Sigmoid colon (tissue), 7 donors: ENCODE data around the gene RASGRP3. TPM values are rescaled to one million over a fixed set of nuclear protein-coding genes. Genes with fewer than 3 reads are reported as not detected.
A peak's percentile ranks its signal among the peaks of the same experiment; 100 is the strongest.

ENCODE experiments used
- DNase-seq: peaks from one replicate; pipeline ENCODE4 v3.0.0-alpha.2; 2019
- H3K27ac ChIP-seq, 4 donors: fragments of 200-600 bp; sonication (generic); one replicate each; pipeline ENCODE4 v1.5.1; 2016 to 2019; ENCODE audit warnings: mild to moderate bottlenecking in 1 of 4
- H3K27me3 ChIP-seq, 3 donors: fragments of 200-600 bp; sonication (generic); one replicate each; pipeline ENCODE4 v1.5.1; 2019; ENCODE audit warnings: mild to moderate bottlenecking in 1 of 3
- H3K36me3 ChIP-seq, 4 donors: fragments of 200-600 bp; sonication (generic); one replicate each; pipeline ENCODE4 v1.5.1; 2016 to 2019
- H3K4me1 ChIP-seq, 4 donors: fragments of 200-600 bp; sonication (generic); one replicate each; pipeline ENCODE4 v1.5.1; 2017 to 2019
- H3K4me3 ChIP-seq, 4 donors: fragments of 200-600 bp; sonication (generic); one replicate each; pipeline ENCODE4 v1.5.1; 2017 to 2019; ENCODE audit warnings: mild to moderate bottlenecking in 2 of 4, moderate library complexity in 1 of 4
- H3K9me3 ChIP-seq, 4 donors: fragments of 200-600 bp in 3 of 4; sonication (generic) in 3 of 4; one replicate each; pipeline versions ENCODE4 v1.5.1 to v1.6.1; 2013 to 2019
- EP300 ChIP-seq, 4 donors: sonication (generic); formaldehyde crosslinking; IDR thresholded peaks; one replicate each; pipeline ENCODE4 v1.6.1; 2017; ENCODE audit warnings: antibody characterized with exemption in 4 of 4
- POLR2A ChIP-seq, 2 donors: fragments of 450-650 bp; IDR thresholded peaks; one replicate each; pipeline ENCODE4 v1.6.1; 2016; ENCODE audit warnings: antibody characterized with exemption in 2 of 2, mild to moderate bottlenecking in 2 of 2, moderate library complexity in 2 of 2
- POLR2AphosphoS5 ChIP-seq, 4 donors: sonication (generic); formaldehyde crosslinking; IDR thresholded peaks; one replicate each; pipeline ENCODE4 v1.6.1; 2017; ENCODE audit warnings: antibody characterized with exemption in 4 of 4
- WGBS, 2 donors: extraction: QIAGEN DNeasy Blood & Tissue Kit; methylation state at CpG; one replicate each; pipeline ENCODE4 v1.1.7; 2013; 5-methylcytosine and 5-hydroxymethylcytosine counted together
- intact Hi-C: fragments of 100-400 bp; cut with DNase I; formaldehyde crosslinking; loops from one replicate; pipeline ENCODE4 v1.15.1; 2023
- polyA plus RNA-seq, 3 donors: library from polyadenylated mRNA; stranded (reverse); fragments of 200-250 nt; gene quantifications; one replicate each; pipeline ENCODE4 v1.2.3, GENCODE V29; 2013
- total RNA-seq, 4 donors: library from RNA; depleted of rRNA; stranded (reverse); fragments of >200 nt; gene quantifications; one replicate each; pipeline ENCODE4 v1.1.0, GENCODE V29; 2016
- TF ChIP-seq, protein P1 (sequence below), 4 experiments: fragments of 450-650 bp in 3 of 4; fragments of 200-600 bp in 1 of 4; IDR thresholded peaks; one replicate each; pipeline ENCODE4 v1.5.1; 2016 to 2019; ENCODE audit warnings: antibody characterized with exemption in 4 of 4, mild to moderate bottlenecking in 3 of 4, moderate library complexity in 2 of 4
- donor health status: healthy with polysubstance abuse.
- donor health status: Bipolar disorder and iron deficiency.
- donor health status: healthy.

Gene RASGRP3
- total and polyA plus RNA-seq, 7 donors: 1.8 to 14.7 (median 6.7) TPM

DNA sequence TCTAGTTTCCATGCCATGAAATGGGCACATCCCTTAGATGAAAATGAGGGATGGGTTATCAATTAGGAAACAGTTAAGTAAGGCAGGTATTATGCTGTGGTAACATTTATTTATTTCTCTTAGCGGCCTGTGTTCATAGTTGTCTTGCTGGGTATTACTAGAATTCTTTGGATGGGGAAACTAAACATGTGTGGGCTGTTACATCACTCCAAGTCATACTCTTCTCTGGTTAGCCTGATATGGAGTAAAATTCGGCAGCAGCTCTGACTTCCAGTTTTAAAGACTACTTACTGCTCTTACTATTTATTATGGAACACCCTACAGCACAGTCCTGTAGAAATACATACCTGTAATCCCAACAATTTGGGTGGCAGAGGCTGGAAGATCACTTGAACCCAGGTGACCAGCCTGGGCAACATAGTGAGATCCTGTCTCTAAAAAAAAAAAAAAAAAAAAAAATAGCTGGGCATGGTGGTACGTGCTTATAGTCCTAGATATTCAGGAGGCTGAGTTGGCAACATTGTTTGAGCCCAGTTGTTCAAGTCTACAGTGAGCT lies 33.1 kb upstream of the RASGRP3 start:
- intact Hi-C loops: no loop called here
- Histone ChIP-seq H3K36me3 (no peaks in the 10 kb centered on the region), H3K4me3 (no peak overlapping the region), H3K4me1 (no peaks in the 10 kb centered on the region), H3K27me3 (no peaks in the 10 kb centered on the region), H3K27ac (peak overlapping the region in 1 of 4 donors; percentile 24), H3K9me3 (no peaks in the 10 kb centered on the region)
- 84 to 85% methylated on average over 3 of the region's 3 CpGs for WGBS, 2 donors
- no peak for DNase-seq
- TF ChIP-seq EP300 (IDR thresholded peaks at IDR 0.05): no peak
- TF ChIP-seq POLR2A (IDR thresholded peaks at IDR 0.05): no peak
- TF ChIP-seq, protein P1, sequence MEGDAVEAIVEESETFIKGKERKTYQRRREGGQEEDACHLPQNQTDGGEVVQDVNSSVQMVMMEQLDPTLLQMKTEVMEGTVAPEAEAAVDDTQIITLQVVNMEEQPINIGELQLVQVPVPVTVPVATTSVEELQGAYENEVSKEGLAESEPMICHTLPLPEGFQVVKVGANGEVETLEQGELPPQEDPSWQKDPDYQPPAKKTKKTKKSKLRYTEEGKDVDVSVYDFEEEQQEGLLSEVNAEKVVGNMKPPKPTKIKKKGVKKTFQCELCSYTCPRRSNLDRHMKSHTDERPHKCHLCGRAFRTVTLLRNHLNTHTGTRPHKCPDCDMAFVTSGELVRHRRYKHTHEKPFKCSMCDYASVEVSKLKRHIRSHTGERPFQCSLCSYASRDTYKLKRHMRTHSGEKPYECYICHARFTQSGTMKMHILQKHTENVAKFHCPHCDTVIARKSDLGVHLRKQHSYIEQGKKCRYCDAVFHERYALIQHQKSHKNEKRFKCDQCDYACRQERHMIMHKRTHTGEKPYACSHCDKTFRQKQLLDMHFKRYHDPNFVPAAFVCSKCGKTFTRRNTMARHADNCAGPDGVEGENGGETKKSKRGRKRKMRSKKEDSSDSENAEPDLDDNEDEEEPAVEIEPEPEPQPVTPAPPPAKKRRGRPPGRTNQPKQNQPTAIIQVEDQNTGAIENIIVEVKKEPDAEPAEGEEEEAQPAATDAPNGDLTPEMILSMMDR (IDR thresholded peaks at IDR 0.05): no peak
- TF ChIP-seq POLR2AphosphoS5 (IDR thresholded peaks at IDR 0.05): no peak

DNA sequence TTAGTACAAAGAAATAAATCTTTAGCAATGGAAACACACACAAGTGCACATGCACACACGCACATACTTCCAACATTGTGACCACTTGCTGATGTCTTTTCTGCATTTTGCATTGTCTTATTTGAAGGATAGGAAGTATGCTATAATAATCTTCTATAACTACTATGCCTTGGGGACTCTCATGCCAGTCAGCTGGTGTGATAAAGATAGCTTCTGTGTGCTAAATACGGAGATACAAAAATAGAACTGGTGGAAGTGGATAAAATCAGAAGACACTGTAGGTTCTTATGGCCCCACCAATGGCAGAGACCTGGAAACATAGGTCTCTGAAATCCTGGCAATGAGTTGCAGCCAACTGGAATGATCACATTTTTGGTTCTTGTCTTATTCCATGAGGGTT lies 31.5 kb upstream of the RASGRP3 start:
- no peak overlapping the region for H3K27ac ChIP-seq
- 76 to 87% methylated on average over 2 of the region's 2 CpGs for WGBS, 2 donors
- TF ChIP-seq POLR2A (IDR thresholded peaks at IDR 0.05) (no peak), POLR2AphosphoS5 (IDR thresholded peaks at IDR 0.05) (no peak), EP300 (IDR thresholded peaks at IDR 0.05) (no peak)
- TF ChIP-seq, protein P1 (IDR thresholded peaks at IDR 0.05): no peak
- H3K9me3 ChIP-seq: no peaks in the 10 kb centered on the region
- no peaks in the 10 kb centered on the region for H3K27me3 ChIP-seq
- no peak overlapping the region for H3K4me3 ChIP-seq
- DNase-seq: no peak
- no peaks in the 10 kb centered on the region for H3K4me1 ChIP-seq
- intact Hi-C loops: no loop called here
- H3K36me3 ChIP-seq: no peaks in the 10 kb centered on the region

DNA sequence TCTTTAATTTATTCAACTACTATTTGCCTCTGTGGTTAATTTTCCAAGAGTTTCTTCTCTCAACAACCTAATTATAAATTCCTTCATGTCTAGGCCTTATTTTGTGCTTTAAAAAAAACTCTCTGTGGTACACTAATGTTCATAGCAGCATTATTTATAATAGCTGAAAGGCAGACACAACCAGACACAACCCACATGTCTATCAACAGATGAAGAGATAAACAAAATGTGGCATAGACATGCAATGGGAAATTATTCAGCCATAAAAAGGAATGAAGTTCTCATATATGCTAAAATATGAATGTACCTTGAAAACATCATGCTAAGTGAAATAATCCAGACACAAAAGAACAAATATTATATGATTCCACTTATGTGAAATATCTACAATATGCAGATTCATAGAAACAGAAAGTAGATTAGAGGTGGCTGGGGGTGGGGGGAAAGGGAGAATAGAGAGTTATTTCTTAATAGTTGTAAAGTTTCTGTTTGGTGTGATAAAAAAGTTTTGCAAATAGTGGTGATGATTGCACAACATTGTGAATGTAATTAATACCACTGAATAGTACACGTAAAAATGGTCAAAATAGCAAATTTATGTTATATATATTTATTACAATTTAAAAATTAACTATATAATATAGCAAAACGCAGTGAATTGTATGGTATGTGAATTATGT lies 28.1 kb upstream of the RASGRP3 start:
- WGBS, 2 donors: 65 to 85% methylated on average over 2 of the region's 2 CpGs
- no peak for TF ChIP-seq POLR2A (IDR thresholded peaks at IDR 0.05)
- no peak for TF ChIP-seq POLR2AphosphoS5 (IDR thresholded peaks at IDR 0.05)
- no peak for TF ChIP-seq EP300 (IDR thresholded peaks at IDR 0.05)
- TF ChIP-seq, protein P1 (IDR thresholded peaks at IDR 0.05): no peak
- H3K4me1 ChIP-seq: no peaks in the 10 kb centered on the region
- H3K9me3 ChIP-seq: peaks cover 0 to 8% (median 3%) of the 10 kb centered on the region in 4 donors
- no peaks in the 10 kb centered on the region for H3K27me3 ChIP-seq
- intact Hi-C loops: no loop called here
- no peaks in the 10 kb centered on the region for H3K36me3 ChIP-seq
- DNase-seq: no peak
- no peak overlapping the region for H3K4me3 ChIP-seq
- H3K27ac ChIP-seq: no peak overlapping the region

DNA sequence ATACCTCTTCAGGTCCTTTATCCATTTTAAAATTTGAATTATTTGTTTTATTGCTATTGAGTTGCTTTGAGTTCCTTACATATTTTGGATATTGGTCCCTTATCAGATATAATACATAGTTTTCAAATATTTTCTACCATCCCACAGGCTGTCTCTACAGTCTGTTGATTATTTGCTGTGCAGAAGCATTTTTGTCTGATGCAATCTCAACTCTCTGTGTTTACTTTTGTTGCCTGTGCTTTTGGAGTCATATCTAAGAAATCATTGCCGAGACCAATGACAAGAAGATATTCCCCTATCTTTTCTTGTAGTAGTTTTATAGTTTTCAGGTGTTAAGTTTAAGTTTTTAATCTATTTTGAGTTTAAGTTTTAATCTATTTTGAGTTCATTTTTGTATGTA lies 25.2 kb upstream of the RASGRP3 start:
- TF ChIP-seq, protein P1 (IDR thresholded peaks at IDR 0.05): no peak
- no peak for TF ChIP-seq POLR2AphosphoS5 (IDR thresholded peaks at IDR 0.05)
- TF ChIP-seq POLR2A (IDR thresholded peaks at IDR 0.05): no peak
- TF ChIP-seq EP300 (IDR thresholded peaks at IDR 0.05): no peak

More for the DNA sequence above, 25.2 kb upstream of the RASGRP3 start:
- Histone ChIP-seq H3K9me3 (peaks cover 0 to 8% (median 3%) of the 10 kb centered on the region in 4 donors), H3K27ac (no peak overlapping the region), H3K4me1 (no peaks in the 10 kb centered on the region), H3K36me3 (no peaks in the 10 kb centered on the region), H3K4me3 (no peak overlapping the region), H3K27me3 (no peaks in the 10 kb centered on the region)
- intact Hi-C loops: no loop called here
- DNase-seq: no peak
- 0 to 53% methylated on average over 1 of the region's 1 CpG for WGBS, 2 donors
